Measurements from ENCODE around the gene CCDC24. TPM values are rescaled to one million over a fixed set of nuclear protein-coding genes. Genes with fewer than 3 reads are reported as not detected.

Gene CCDC24
- total RNA-seq, 2 donors from 2014 or later, result 6.7 to 21.1 TPM

- Histone ChIP-seq H3K4me3 (no peak overlapping the region), H3K27ac (no peak overlapping the region), H3K36me3 (replicated peaks in 1 of 2; ENCODE audit: insufficient read depth in 1 of 2, low read depth in 2 of 2) (no peaks in the 10 kb centered on the region), H3K27me3 (no peaks in the 10 kb centered on the region), H3K9me3 (no peaks in the 10 kb centered on the region), H3K4me1 (peaks cover 21% of the 10 kb centered on the region)
- DNase-seq, result peak in 1 of 4 donors; percentile 37
- no peak for ATAC-seq
- WGBS, 2 donors, result 83 to 86% methylated on average over 6 of the region's 6 CpGs
- intact Hi-C loops (cut with DNase I), result no loop called here
- TF ChIP-seq POLR2A (IDR thresholded peaks at IDR 0.05) (no peak), CTCF (IDR thresholded peaks at IDR 0.05) (no peak)
Observed at GRCh38 chr1:43968348-43968948, 23.0 kb upstream of the CCDC24 start.

GRCh38 chr1:43969416-43969745 is 22.0 kb upstream of the CCDC24 start:
- ATAC-seq, result no peak
- Histone ChIP-seq H3K27ac (no peak overlapping the region), H3K36me3 (replicated peaks in 1 of 2; ENCODE audit: insufficient read depth in 1 of 2, low read depth in 2 of 2) (no peaks in the 10 kb centered on the region), H3K27me3 (no peaks in the 10 kb centered on the region), H3K4me3 (no peak overlapping the region), H3K4me1 (peaks cover 26% of the 10 kb centered on the region), H3K9me3 (no peaks in the 10 kb centered on the region)
- TF ChIP-seq POLR2A (IDR thresholded peaks at IDR 0.05), result no peak
- TF ChIP-seq CTCF (IDR thresholded peaks at IDR 0.05), result peak in 2 of 7 experiments; percentile 15 to 19
- 56 to 57% methylated on average over 7 of the region's 7 CpGs for WGBS, 2 donors
- no peak for DNase-seq
- intact Hi-C loops (cut with DNase I), result no loop called here

- Histone ChIP-seq H3K27ac (no peak within 1 kb of the TSS), H3K27me3 (no peaks in the 10 kb centered on the region), H3K4me3 (peak within 1 kb of the TSS; percentile 21 to 94), H3K4me1 (peaks cover 26% of the 10 kb centered on the region), H3K9me3 (no peaks in the 10 kb centered on the region), H3K36me3 (replicated peaks in 1 of 2; ENCODE audit: insufficient read depth in 1 of 2, low read depth in 2 of 2) (no peaks in the 10 kb centered on the region)
- intact Hi-C loops (cut with DNase I), result no loop called here
- ATAC-seq, result peak; percentile 92
- TF ChIP-seq POLR2A (IDR thresholded peaks at IDR 0.05) (peak in 2 of 3 donors; percentile 31 to 41), CTCF (IDR thresholded peaks at IDR 0.05) (no peak)
- peak; percentile 96 to 98 (median 97) for DNase-seq
- 0 to 2% methylated on average over 19 to 47 of the region's 47 CpGs for WGBS, 2 donors
Observed at GRCh38 chr1:43969746-43970466, 21.5 kb upstream of the CCDC24 start, which contains the start of gene DPH2. Gene DPH2, plus strand, starts transcription at chr1:43970010. Its CDS starts 166 bp downstream, at chr1:43970176.

- Histone ChIP-seq H3K36me3 (replicated peaks in 1 of 2; ENCODE audit: insufficient read depth in 1 of 2, low read depth in 2 of 2) (no peaks in the 10 kb centered on the region), H3K4me3 (peak overlapping the region; percentile 21 to 94), H3K27me3 (no peaks in the 10 kb centered on the region), H3K4me1 (peaks cover 28% of the 10 kb centered on the region), H3K27ac (no peak overlapping the region), H3K9me3 (no peaks in the 10 kb centered on the region)
- 29 to 47% methylated on average over 5 of the region's 5 CpGs for WGBS, 2 donors
- no peak for ATAC-seq
- no peak for DNase-seq
- TF ChIP-seq POLR2A (IDR thresholded peaks at IDR 0.05), result no peak
- no peak for TF ChIP-seq CTCF (IDR thresholded peaks at IDR 0.05)
- intact Hi-C loops (cut with DNase I), result no loop called here
Observed at GRCh38 chr1:43970502-43970901, 20.9 kb upstream of the CCDC24 start.
